Stimulated activated CD8-positive, alpha-beta memory T cell treated with anti-CD3 and anti-CD28 coated beads, Interleukin-15, amount 100 ng/mL, for 1 hour (primary cell): ENCODE results near the gene GOLGB1.
"Not testable (repeated sequence)": the region's sequence is repeated elsewhere in the genome, so short reads cannot be mapped to it uniquely, and the experiment has no call there.

Experiments used
- DNase-seq: peaks from one replicate; pipeline ENCODE4 v3.0.0-alpha.2; 2020; ENCODE audit warnings: low read depth

Gene GOLGB1

GRCh38 chr3:121688747-121689146, 60.8 kb downstream of the GOLGB1 start:
- DNase-seq, result not testable (repeated sequence)

GRCh38 chr3:121681792-121682191, 67.7 kb downstream of the GOLGB1 start:
- no peak for DNase-seq

GRCh38 chr3:121677141-121677540, 72.4 kb downstream of the GOLGB1 start:
- DNase-seq, result no peak

- no peak for DNase-seq
Observed at GRCh38 chr3:121670676-121671075, 78.9 kb downstream of the GOLGB1 start.

GRCh38 chr3:121667333-121667732, 82.2 kb downstream of the GOLGB1 start:
- no peak for DNase-seq

GRCh38 chr3:121665488-121665887, 84.1 kb downstream of the GOLGB1 start:
- DNase-seq, result no peak

- no peak for DNase-seq
Observed at GRCh38 chr3:121663171-121663847, 86.2 kb downstream of the GOLGB1 start.

GRCh38 chr3:121662742-121663141, 86.8 kb downstream of the GOLGB1 start:
- no peak for DNase-seq

- no peak for DNase-seq
Observed at GRCh38 chr3:121661376-121661775, 88.2 kb downstream of the GOLGB1 start.

GRCh38 chr3:121660356-121661171, 89.0 kb downstream of the GOLGB1 start, which contains the start of gene HCLS1:
TSS of gene HCLS1 (minus strand) at chr3:121660903. CDS start at chr3:121658347, 2,556 bp downstream.
- peak; percentile 41 for DNase-seq

GRCh38 chr3:121659586-121659985, 90.0 kb downstream of the GOLGB1 start:
- no peak for DNase-seq

GRCh38 chr3:121658716-121659435, 90.7 kb downstream of the GOLGB1 start:
- no peak for DNase-seq

- DNase-seq, result no peak
Observed at GRCh38 chr3:121654493-121655385, 94.8 kb downstream of the GOLGB1 start.

GRCh38 chr3:121651684-121652083, 97.9 kb downstream of the GOLGB1 start:
- no peak for DNase-seq

GRCh38 chr3:121649645-121650044, 99.9 kb downstream of the GOLGB1 start:
- DNase-seq, result no peak

- DNase-seq, result no peak
Observed at GRCh38 chr3:121648219-121648958, 101.2 kb downstream of the GOLGB1 start.

GRCh38 chr3:121645054-121645453, 104.5 kb downstream of the GOLGB1 start:
- no peak for DNase-seq

GRCh38 chr3:121642601-121643314, 106.8 kb downstream of the GOLGB1 start:
- DNase-seq, result no peak

- DNase-seq, result no peak
Observed at GRCh38 chr3:121641127-121641526, 108.4 kb downstream of the GOLGB1 start.

- no peak for DNase-seq
Observed at GRCh38 chr3:121637922-121638321, 111.6 kb downstream of the GOLGB1 start.
